Measurements from ENCODE around the gene SLC12A5. TPM values are rescaled to one million over a fixed set of nuclear protein-coding genes. Genes with fewer than 3 reads are reported as not detected.

The SLC12A5 gene
- total RNA-seq, 1 experiment from 2014 or later, result 8.7 TPM

GRCh38 chr20:46013322-46013828, 15.6 kb upstream of the SLC12A5 start:
- Histone ChIP-seq H3K4me1 (replicated peaks; ENCODE audit: insufficient read depth) (peaks cover 3% of the 10 kb centered on the region; the same call in 1 of the 2 replicates), H3K27ac (no peak overlapping the region), H3K4me3 (no peak overlapping the region), H3K36me3 (ENCODE audit: low read depth) (no peaks in the 10 kb centered on the region), H3F3A (ENCODE audit: insufficient read depth, low read depth) (peaks cover 12% of the 10 kb centered on the region; the same call in 1 of the 2 replicates), H2AFZ (no peak overlapping the region), H3K4me2 (no peak overlapping the region), H3K9me2 (ENCODE audit: insufficient read depth) (no peaks in the 10 kb centered on the region), H3K27me3 (ENCODE audit: insufficient read depth, low read depth) (no peaks in the 10 kb centered on the region), H4K20me1 (ENCODE audit: insufficient read depth) (no peaks in the 10 kb centered on the region), H3K79me2 (ENCODE audit: low read depth) (no peaks in the 10 kb centered on the region), H3K9me3 (ENCODE audit: insufficient read depth, low read depth) (no peaks in the 10 kb centered on the region)
- DNase-seq, result no peak
- POLR2A ChIA-PET (ENCODE audit: unreplicated experiment), result interaction anchor here (0.6 kb wide), 1 partner anchor 9 kb away, joined by 3 read pairs; no protein-coding TSS in a partner anchor
- CTCF ChIA-PET, result interaction anchor here (0.6 to 2.5 kb wide), 6 partner anchors 13 to 478 kb away, joined by 3 to 15 read pairs (median 8); no protein-coding TSS in a partner anchor
- TF ChIP-seq CTCF (conservative IDR thresholded peaks at IDR 0.05) (no peak), EZH2 (IDR thresholded peaks at IDR 0.05; ENCODE audit: low read depth) (no peak)
- intact Hi-C loops (cut with micrococcal nuclease; ENCODE audit: unreplicated experiment), result loop anchor here (5.0 kb wide), 1 partner anchor 41 kb away; the partner anchor contains the start of gene ZNF335
- no TSS peak for BruUV-seq (replicated peaks)

GRCh38 chr20:46013829-46014516, 15.0 kb upstream of the SLC12A5 start:
- peaks cover 3% of the 10 kb centered on the region; the same call in 1 of the 2 replicates for H3K4me1 ChIP-seq (replicated peaks; ENCODE audit: insufficient read depth)
- CTCF ChIA-PET, result interaction anchor here (0.5 to 2.5 kb wide), 7 partner anchors 14 to 479 kb away, joined by 3 to 15 read pairs (median 8); no protein-coding TSS in a partner anchor
- intact Hi-C loops (cut with micrococcal nuclease; ENCODE audit: unreplicated experiment), result loop anchor here (1.0 to 5.0 kb wide), 3 partner anchors 27 to 161 kb away; partner anchors contain the start of gene ZNF335
- no TSS peak for BruUV-seq (replicated peaks)
- 0 out of 2 replicates have a peak overlapping the region, but pooled peaks have one; percentile 45 for H2AFZ ChIP-seq
- H3K27me3 ChIP-seq (ENCODE audit: insufficient read depth, low read depth), result no peaks in the 10 kb centered on the region
- no peak overlapping the region for H3K4me3 ChIP-seq
- POLR2A ChIA-PET (ENCODE audit: unreplicated experiment), result interaction anchor here (0.6 kb wide), 1 partner anchor 70 kb away, joined by 6 read pairs; no protein-coding TSS in a partner anchor
- peak overlapping the region; percentile 65 for H3K4me2 ChIP-seq
- no peaks in the 10 kb centered on the region for H3K9me3 ChIP-seq (ENCODE audit: insufficient read depth, low read depth)
- H3K9me2 ChIP-seq (ENCODE audit: insufficient read depth), result no peaks in the 10 kb centered on the region
- H3F3A ChIP-seq (ENCODE audit: insufficient read depth, low read depth), result peaks cover 12% of the 10 kb centered on the region; the same call in 1 of the 2 replicates
- TF ChIP-seq CTCF (conservative IDR thresholded peaks at IDR 0.05) (peak; percentile 96), EZH2 (IDR thresholded peaks at IDR 0.05; ENCODE audit: low read depth) (no peak)
- H3K79me2 ChIP-seq (ENCODE audit: low read depth), result no peaks in the 10 kb centered on the region
- H3K36me3 ChIP-seq (ENCODE audit: low read depth), result no peaks in the 10 kb centered on the region
- no peaks in the 10 kb centered on the region for H4K20me1 ChIP-seq (ENCODE audit: insufficient read depth)
- no peak overlapping the region for H3K27ac ChIP-seq
- peak in 1 of 2 experiments; percentile 71 for DNase-seq
